Epithelial cell of proximal tubule (primary cell): ENCODE data around the gene TMEM108. TPM values are rescaled to one million over a fixed set of nuclear protein-coding genes. Genes with fewer than 3 reads are reported as not detected.

ENCODE experiments used
- DNase-seq: peaks from one replicate; pipeline ENCODE4 v3.0.0-alpha.2; 2011; ENCODE audit warnings: low read depth
- H3K4me3 ChIP-seq: 2 replicates; pipeline ENCODE4 v1.5.1; 2011; ENCODE audit warnings: low read depth, mild to moderate bottlenecking, low read length
- total RNA-seq: library from RNA; depleted of rRNA; stranded (reverse); fragments of >200 nt; gene quantifications from 2 replicates; pipeline ENCODE4 v1.2.3, GENCODE V29; 2015
- TF ChIP-seq, protein P1 (sequence below): conservative IDR thresholded peaks from 2 replicates; pipeline ENCODE4 v1.5.1; 2012; ENCODE audit warnings: low read depth, mild to moderate bottlenecking, low read length

Gene TMEM108
- total RNA-seq, 1 donor from 2014 or later: 1.7 TPM

- TF ChIP-seq, protein P1, sequence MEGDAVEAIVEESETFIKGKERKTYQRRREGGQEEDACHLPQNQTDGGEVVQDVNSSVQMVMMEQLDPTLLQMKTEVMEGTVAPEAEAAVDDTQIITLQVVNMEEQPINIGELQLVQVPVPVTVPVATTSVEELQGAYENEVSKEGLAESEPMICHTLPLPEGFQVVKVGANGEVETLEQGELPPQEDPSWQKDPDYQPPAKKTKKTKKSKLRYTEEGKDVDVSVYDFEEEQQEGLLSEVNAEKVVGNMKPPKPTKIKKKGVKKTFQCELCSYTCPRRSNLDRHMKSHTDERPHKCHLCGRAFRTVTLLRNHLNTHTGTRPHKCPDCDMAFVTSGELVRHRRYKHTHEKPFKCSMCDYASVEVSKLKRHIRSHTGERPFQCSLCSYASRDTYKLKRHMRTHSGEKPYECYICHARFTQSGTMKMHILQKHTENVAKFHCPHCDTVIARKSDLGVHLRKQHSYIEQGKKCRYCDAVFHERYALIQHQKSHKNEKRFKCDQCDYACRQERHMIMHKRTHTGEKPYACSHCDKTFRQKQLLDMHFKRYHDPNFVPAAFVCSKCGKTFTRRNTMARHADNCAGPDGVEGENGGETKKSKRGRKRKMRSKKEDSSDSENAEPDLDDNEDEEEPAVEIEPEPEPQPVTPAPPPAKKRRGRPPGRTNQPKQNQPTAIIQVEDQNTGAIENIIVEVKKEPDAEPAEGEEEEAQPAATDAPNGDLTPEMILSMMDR: no peak
- no peak for DNase-seq
- no peak overlapping the region for H3K4me3 ChIP-seq
These were observed 16.4 kb downstream of the TMEM108 start for GRCh38 chr3:133054586-133054985.

DNA sequence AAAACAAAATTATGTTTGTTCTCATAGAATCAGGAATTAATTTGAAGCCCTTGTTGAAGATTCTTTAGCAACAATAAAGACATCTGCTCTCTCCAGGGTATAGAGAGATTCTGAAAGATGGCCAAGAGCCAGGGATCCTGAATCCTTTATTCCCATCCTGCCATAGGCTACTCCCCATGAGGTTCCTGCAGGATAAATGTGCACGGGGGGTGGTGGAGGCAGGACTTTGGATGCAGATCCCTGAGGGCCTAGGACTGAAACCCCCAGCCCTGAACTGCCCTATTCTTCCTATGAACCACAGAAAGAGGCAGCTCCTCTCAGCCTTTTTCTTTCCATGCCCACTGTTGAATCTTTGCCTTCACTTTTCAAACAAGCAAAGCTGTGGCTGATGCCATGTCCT is 17.1 kb downstream of the TMEM108 start:
- TF ChIP-seq, protein P1: no peak
- no peak for DNase-seq
- H3K4me3 ChIP-seq: no peak overlapping the region

GRCh38 chr3:133058243-133058642 is 20.1 kb downstream of the TMEM108 start:
- TF ChIP-seq, protein P1: no peak
- no peak overlapping the region for H3K4me3 ChIP-seq
- DNase-seq: no peak

- H3K4me3 ChIP-seq: no peak overlapping the region
- DNase-seq: no peak
- TF ChIP-seq, protein P1: no peak
These were observed 20.6 kb downstream of the TMEM108 start for GRCh38 chr3:133058831-133059230.

DNA sequence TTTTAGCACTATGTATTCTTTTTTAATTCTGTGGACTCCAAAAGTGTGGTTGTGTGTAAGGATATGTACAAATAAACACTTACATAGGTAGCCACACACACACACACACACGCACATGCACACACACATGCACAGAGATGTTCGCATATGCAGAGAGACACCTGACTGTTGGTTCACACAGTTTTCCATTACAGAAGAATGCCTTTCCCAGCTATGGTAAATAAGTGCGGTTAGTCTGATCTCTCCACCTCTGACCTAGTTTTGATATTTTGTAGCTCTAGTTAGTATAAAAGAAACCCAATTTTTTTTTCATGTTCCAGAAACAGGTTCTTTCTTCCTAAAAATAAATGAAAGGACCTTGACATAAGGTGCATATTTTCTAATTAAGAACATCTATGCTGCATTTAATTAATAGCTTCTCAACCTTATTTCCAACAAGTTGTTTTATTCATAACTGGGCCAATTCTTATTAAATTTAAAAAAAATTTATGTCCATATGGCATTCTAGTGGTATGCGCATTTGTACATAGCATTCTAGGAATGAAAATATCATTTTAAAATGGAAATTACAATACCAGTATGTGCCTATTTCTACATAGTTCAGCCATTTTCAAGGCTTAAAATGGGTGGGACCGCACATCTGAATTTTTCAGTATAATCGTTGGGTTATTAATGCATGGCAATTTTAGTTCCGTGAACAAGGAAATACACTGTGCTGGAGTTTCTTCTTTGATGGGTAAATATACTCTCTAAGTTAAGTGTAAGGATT is 27.2 kb downstream of the TMEM108 start:
- no peak for DNase-seq
- no peak overlapping the region for H3K4me3 ChIP-seq
- TF ChIP-seq, protein P1: no peak

DNA sequence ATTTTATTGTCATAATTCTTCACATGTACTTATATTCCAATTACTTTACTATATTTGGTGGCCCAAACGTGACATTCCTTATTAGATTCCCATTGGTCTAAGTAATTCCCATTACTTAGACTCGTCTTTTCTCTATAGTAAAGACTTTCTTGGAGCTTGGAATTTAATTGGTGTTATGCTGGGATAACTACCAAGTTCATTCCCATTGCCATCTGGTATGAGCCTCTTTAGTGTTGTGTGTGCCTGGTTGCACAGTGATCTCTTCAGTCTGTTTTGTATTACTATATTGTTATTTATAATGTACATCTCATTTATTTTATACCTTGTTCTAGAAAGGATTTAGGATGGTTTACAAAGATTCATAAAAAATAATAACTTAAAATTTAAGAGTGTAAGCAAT is 27.8 kb downstream of the TMEM108 start:
- no peak for DNase-seq
- TF ChIP-seq, protein P1: no peak
- no peak overlapping the region for H3K4me3 ChIP-seq
